ENCODE data around the gene TBC1D1. TPM values are rescaled to one million over a fixed set of nuclear protein-coding genes. Genes with fewer than 3 reads are reported as not detected.

The TBC1D1 gene
- total RNA-seq, 1 donor from 2014 or later = 54.5 TPM

GRCh38 chr4:38025665-38026064, 134.8 kb downstream of the TBC1D1 start:
- no peak for FAIRE-seq
- Mint-ChIP-seq H3K27me3 (ENCODE audit: low read depth, unreplicated experiment) (no peaks in the 10 kb centered on the region), H3K36me3 (ENCODE audit: low read depth, unreplicated experiment) (peaks cover 12% of the 10 kb centered on the region), H3K9me3 (ENCODE audit: unreplicated experiment) (peaks cover 1% of the 10 kb centered on the region), H3K4me1 (ENCODE audit: low read depth, unreplicated experiment) (no peaks in the 10 kb centered on the region), H3K4me3 (ENCODE audit: unreplicated experiment) (no peak overlapping the region), H3K27ac (ENCODE audit: unreplicated experiment) (no peak overlapping the region)
- no peaks in the 10 kb centered on the region for H3K79me2 ChIP-seq (ENCODE audit: insufficient read depth, low read length)
- no peaks in the 10 kb centered on the region for H3K27me3 ChIP-seq (ENCODE audit: insufficient read depth, low read length)
- no peaks in the 10 kb centered on the region for H3K9me3 ChIP-seq (ENCODE audit: insufficient read depth, low read depth, low read length)
- no peak overlapping the region for H3K9ac ChIP-seq (ENCODE audit: low read length)
- H3K36me3 ChIP-seq (ENCODE audit: insufficient read depth, low read length) = peaks cover 18% of the 10 kb centered on the region
- no peak overlapping the region for H3K4me2 ChIP-seq (ENCODE audit: low read length)
- no peaks in the 10 kb centered on the region for H4K20me1 ChIP-seq (ENCODE audit: insufficient read depth, low read length)
- H3K4me3 ChIP-seq (ENCODE audit: insufficient read depth, low read depth, low read length) = no peak overlapping the region
- H3K27ac ChIP-seq (ENCODE audit: low read depth, low read length) = no peak overlapping the region
- no peak for TF ChIP-seq EZH2 (IDR thresholded peaks at IDR 0.05; ENCODE audit: insufficient read depth, low read length)
- TF ChIP-seq CTCF (IDR thresholded peaks at IDR 0.05; ENCODE audit: insufficient read depth, low read depth, low read length) = no peak
- H3K4me1 ChIP-seq (ENCODE audit: insufficient read depth, low read length) = peaks cover 10% of the 10 kb centered on the region
- no peak for DNase-seq (ENCODE audit: low read depth)
- no peak overlapping the region for H2AFZ ChIP-seq (ENCODE audit: low read depth, low read length)

GRCh38 chr4:38026158-38026740, 135.4 kb downstream of the TBC1D1 start:
- H3K9ac ChIP-seq (ENCODE audit: low read length) = no peak overlapping the region
- no peaks in the 10 kb centered on the region for H3K9me3 ChIP-seq (ENCODE audit: insufficient read depth, low read depth, low read length)
- peaks cover 8% of the 10 kb centered on the region for H3K36me3 Mint-ChIP-seq (ENCODE audit: low read depth, unreplicated experiment)

More at GRCh38 chr4:38026158-38026740, 135.4 kb downstream of the TBC1D1 start:
- Mint-ChIP-seq H3K4me3 (ENCODE audit: unreplicated experiment) (no peak overlapping the region), H3K27ac (ENCODE audit: unreplicated experiment) (no peak overlapping the region), H3K4me1 (ENCODE audit: low read depth, unreplicated experiment) (no peaks in the 10 kb centered on the region), H3K9me3 (ENCODE audit: unreplicated experiment) (peaks cover 1% of the 10 kb centered on the region), H3K27me3 (ENCODE audit: low read depth, unreplicated experiment) (no peaks in the 10 kb centered on the region)
- H3K27ac ChIP-seq (ENCODE audit: low read depth, low read length) = no peak overlapping the region
- H4K20me1 ChIP-seq (ENCODE audit: insufficient read depth, low read length) = no peaks in the 10 kb centered on the region
- TF ChIP-seq CTCF (IDR thresholded peaks at IDR 0.05; ENCODE audit: insufficient read depth, low read depth, low read length) (no peak), EZH2 (IDR thresholded peaks at IDR 0.05; ENCODE audit: insufficient read depth, low read length) (no peak)
- no peaks in the 10 kb centered on the region for H3K27me3 ChIP-seq (ENCODE audit: insufficient read depth, low read length)
- peaks cover 18% of the 10 kb centered on the region for H3K36me3 ChIP-seq (ENCODE audit: insufficient read depth, low read length)
- no peak overlapping the region for H3K4me2 ChIP-seq (ENCODE audit: low read length)
- H3K4me1 ChIP-seq (ENCODE audit: insufficient read depth, low read length) = peaks cover 10% of the 10 kb centered on the region
- H3K4me3 ChIP-seq (ENCODE audit: insufficient read depth, low read depth, low read length) = no peak overlapping the region
- no peak overlapping the region for H2AFZ ChIP-seq (ENCODE audit: low read depth, low read length)
- no peak for FAIRE-seq
- no peak for DNase-seq (ENCODE audit: low read depth)
- no peaks in the 10 kb centered on the region for H3K79me2 ChIP-seq (ENCODE audit: insufficient read depth, low read length)

Measured in astrocyte (in vitro differentiated cells and primary cell).